Activated T-cell treated with anti-CD3 and anti-CD28 coated beads for 1 hour (primary cell): Measurements from ENCODE around the gene MYEOV.

ENCODE experiments used
- DNase-seq: peaks from one replicate; pipeline ENCODE4 v3.0.0-alpha.2; 2020; ENCODE audit warnings: low read depth

The MYEOV gene

DNA sequence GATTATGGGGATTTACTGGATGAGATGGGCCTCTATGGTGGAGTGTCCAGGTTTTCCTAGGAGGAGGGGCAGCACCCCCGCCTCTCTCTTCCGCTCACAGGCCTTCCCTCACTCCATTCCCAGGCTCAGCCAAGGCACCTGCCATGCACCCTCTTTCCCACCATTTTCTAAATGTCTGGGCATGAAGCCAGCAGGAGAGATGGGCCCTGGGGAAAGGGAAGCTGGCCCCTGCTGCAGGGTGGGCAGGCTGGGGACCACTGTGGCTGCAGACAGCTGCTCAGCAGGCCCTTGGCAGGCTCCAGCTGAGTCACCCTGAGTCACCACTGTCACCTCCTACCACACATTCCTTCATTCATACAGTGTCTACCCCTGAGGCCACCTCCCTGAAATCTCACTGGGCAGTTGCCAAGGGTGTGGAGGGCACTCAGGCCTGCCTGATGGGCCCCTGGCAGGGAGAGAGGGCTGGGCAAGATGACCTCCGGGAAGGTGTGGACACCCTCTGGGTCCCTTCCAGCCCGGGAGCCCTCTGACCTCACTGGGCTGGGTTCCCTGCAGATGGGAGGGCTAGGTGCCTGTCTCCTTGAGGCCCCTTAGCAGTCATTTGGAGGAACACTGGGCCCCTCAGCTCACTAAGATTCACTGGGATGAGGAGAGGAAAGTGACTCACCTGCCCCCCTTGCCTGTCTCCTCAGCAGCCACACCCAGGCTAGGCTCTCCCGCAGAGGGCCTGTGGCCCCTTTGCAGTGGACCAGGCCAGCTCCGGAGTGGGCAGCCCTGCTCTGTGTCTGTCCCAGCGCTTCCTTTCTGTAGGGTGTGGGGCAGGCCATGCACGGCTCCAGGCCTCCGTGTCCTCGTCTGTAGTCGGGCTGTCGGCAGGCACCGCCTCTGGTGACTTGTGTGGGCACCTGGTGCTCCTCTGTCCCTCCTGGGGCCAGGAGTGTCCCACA, 7.8 kb downstream of the MYEOV start:
- DNase-seq: no peak

- no peak for DNase-seq
Measured at GRCh38 chr11:69302447-69303020, 8.6 kb downstream of the MYEOV start.

DNA sequence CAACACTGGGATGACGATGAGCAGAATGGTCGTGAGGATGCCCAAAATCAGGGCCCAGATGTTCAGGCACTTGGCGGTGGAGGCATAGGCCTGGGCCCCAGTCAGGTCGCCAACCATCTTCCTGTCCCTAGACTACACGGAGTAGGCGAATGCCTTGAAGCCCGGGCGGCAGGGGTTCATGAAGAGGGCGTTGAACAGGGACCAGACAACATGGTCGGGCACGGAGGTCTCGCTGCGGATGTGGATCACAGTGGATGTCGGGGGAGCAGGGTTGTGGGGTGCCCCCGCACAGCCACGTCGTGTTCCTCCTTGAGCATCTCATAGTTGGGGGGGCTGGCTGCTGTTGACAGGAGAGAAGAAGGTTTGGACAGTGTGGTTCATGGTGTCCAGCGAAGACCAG, 9.5 kb downstream of the MYEOV start:
- no peak for DNase-seq

DNA sequence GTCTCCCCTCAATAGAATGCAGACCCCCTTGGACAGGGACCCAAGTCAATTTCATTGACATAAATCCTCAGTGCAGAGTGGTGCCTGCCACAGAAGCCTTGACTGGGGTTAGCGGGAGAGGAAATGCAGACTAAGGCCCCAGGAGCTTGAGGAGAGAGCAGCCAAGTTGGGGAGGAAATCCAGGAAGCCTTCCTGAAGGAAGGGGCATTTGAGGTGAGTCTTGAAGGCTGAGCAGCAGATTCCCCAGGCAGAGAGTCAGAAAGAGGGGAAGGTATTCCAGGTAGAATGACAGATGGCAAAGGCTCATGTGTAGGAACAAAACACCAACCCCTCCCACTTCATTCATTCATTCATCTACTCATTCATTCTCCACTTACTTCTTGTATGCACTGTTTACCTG, 10.3 kb downstream of the MYEOV start:
- DNase-seq: no peak

GRCh38 chr11:69304686-69305085, 10.7 kb downstream of the MYEOV start:
- DNase-seq: no peak

GRCh38 chr11:69305885-69306540, 12.1 kb downstream of the MYEOV start:
- no peak for DNase-seq

DNA sequence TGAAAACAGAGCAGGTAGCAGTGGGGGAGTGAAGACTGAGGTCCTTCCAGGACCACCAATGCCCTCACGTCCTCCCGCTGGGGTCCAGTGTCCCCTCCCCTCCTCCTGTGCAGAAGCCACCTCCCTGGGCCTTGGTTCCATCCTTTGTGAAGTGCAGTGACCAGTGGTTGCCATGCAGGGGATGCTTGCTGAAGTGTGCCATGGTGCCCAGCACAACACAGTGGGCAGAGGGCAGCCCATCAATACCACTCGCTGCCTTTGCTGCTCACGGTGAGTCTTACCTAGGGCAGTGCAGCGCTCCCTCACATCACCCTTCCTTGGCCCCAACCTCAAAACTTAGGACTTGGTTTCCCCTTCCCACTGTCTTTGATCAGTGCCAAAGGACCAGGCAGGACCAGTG, 12.9 kb downstream of the MYEOV start:
- no peak for DNase-seq

GRCh38 chr11:69307421-69307820, 13.5 kb downstream of the MYEOV start:
- no peak for DNase-seq

DNA sequence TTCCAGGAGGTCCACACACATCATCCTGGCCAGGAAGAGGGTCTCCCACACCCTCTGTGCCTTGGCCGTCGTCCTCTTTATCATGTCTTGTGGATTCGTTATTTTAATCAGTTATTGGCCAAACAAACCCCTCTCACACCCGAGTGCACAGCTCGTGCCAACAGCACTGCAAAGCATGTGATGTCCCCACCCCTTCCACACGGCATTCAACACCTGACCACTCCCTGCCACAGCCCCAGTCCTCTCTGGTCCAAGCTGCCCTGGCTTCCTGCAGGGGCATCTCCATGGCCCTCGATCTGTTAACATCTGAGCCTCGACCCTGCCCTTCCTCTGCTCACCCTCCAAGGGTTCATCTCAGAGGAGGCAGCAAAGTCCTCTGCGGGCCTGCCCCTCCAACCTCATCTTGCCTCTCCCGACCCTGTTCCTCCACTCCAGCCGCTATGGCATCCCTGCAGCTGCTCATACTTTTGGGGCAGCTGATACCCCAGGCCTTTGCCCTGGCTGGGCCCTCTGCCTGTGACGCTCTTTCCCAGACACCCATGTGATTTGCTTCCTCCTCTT, 14.0 kb downstream of the MYEOV start:
- no peak for DNase-seq

DNA sequence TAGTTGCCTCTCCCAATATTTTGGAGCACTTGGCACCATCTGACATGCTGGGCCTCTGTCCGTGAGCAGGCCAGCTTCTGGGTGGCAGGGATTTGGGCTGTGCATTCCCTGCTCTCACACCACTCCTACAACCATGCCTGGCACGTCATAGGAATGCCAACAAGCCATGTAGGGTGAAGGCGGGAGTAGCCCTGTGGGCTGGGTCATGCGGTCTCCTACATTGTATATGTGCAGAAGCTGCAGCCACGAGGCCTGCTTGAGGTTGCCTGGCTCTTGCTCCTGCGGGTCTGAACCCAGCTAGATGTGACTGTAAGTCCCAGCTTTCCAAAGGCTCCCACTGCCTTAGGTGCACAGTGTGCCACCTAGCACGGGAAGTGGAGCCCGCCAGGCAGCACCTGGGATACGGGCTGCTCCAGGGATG, 14.5 kb downstream of the MYEOV start:
- no peak for DNase-seq

DNA sequence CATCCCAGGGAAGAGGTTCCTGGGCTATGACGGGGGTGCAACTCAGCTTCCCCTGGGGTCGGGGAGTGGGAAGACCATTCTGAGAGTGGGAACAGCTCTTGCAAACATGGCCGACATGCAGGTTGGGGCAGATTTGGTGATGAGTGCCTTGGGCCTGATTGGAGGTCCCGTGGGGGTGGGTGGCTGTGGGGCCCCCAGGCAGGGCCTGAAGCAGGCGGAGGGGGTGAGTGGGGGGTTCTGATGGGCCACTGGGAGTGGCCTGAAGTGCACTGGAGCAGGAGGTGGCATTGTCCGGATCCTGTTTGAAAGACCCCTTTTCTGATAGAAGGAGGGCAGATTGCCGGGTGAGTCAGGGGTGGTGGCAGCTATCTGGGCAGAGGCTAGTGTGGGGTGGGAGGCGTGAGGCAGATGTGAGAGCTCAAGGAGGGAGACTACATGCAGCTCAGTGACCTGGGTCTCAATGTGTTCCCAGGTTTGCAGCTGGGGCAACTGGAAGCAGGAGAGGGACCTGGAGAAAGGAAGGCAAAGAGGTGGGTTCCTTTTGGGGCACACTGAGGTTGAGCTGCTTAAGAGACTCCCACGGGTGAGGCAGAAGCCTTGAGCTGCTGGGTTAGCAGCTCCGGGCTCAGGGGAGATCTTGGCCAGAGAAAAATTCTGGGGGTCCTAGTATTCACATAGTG, 15.1 kb downstream of the MYEOV start:
- no peak for DNase-seq

DNA sequence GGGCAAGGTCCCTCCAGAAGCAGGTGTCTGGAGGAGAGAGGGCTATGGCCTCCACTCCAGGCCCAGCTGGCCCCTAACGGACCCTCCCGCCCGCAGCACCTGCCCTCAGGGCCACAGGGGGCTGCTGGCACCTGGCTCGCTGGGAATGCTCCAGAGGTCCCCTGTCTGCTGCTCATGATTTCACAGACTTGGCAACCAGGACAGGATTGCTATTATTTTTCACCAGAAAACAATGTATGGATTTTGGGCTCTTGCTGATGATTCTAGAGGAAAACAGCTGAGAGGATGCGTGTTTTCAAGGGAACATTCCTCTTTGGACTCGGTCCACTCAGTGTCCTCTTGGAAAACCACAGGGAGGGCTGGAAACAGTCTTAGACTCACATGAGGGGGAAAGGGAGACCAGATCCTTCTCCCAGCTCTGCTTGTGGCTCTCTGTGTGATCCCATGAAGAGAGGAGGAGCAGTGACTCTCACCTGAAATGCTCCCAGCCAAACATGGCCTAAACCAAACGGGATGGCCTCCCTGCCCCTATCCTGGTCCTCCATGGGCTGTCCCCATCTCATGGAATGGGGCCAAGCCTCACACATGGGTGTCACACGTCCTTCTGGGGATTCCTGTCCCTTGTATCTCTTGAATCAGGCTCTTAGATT, 15.8 kb downstream of the MYEOV start:
- no peak for DNase-seq

DNA sequence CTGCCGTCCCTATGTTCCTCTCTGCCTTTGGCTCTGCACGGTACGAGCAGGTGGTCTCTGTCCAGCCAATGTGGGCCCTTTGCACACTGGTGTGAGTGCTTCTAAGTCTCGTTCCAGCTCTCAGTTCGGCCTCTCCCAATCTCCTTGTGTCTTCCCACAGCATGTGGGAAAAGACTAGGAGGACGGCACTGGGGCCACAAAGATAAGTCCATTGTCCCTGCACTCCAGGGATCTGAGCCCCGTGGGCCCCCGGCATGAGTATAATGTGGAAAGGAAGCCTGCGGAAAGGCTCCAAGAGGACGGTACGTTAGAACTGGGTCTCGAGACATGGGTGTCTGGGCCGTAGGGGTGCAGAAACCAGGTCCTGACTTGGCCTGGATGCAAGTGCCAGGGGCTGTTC, 16.4 kb downstream of the MYEOV start:
- no peak for DNase-seq

- DNase-seq: no peak
Measured at GRCh38 chr11:69310934-69311766, 17.2 kb downstream of the MYEOV start.

- DNase-seq: no peak
Measured at GRCh38 chr11:69311767-69312385, 17.9 kb downstream of the MYEOV start.

DNA sequence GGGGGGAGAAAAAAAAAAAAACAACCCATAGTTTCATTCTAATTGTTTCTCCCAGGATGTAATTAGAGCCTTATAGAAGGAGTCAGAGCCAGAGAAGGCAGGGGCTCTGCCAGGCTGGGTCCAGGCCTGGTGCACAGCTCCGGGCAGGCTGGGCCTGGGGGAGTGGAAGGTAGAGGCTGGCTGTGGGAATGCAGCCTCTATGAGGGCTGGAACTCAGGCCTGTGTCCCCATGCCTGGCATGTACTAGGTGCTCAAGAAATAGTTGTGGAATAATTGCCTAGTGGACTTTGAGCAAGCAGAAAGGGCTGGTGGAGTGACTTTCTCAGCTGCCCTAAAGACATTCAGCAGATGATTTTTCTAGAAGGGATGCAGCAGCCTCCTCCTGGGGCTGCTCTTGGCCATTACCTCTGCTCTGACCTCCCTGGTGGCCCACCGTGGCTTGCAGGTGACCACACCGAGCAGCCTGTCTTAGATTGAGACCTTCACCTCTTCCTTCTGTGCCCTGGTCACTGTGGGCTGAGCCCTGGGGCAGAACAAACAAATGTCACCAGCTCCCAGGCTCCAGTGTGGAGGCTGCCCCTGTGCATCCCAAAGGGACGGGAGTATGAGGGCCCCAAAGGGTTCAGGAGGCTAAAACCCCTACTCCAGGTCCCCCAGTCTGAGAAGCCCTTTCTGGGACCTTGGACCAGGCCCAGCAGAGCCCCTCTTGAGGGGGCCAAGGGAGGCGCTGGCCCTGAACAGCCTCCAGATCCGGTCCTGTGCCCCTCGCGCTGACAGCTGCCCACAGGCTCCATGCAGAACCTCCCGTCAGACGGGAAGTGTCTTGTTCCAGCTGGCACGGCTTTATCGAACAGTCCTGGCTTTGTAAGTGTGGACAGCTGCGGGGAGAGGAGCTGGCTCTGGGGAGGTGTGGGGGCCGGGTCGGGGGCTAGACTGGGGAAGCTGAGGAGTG, 18.8 kb downstream of the MYEOV start:
- DNase-seq: no peak

GRCh38 chr11:69313992-69314391, 20.0 kb downstream of the MYEOV start:
- DNase-seq: no peak

GRCh38 chr11:69314555-69314954, 20.6 kb downstream of the MYEOV start:
- no peak for DNase-seq

DNA sequence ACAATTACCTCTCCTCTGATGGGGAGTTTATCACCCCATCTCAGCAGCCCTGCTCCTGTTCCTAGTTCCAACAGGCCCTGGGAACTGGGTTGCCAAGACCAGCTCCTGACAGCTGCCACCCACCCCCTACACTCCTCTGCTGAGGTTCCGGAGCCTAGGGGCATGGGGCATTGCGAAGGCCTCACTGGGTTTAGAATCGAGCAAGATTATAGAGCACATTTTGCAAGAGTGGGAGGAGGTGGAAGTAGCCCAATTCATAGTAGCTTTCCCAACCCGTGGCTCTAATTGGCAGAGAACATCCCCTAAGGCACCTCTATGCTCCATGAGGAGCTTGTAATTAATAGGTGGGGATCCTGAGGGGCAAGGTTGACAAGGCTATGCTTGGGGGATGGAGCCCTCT, 23.0 kb downstream of the MYEOV start:
- no peak for DNase-seq
